Stomach (tissue), 9 donors: ENCODE results near the gene CNTNAP5. TPM values are rescaled to one million over a fixed set of nuclear protein-coding genes. Genes with fewer than 3 reads are reported as not detected.

ENCODE experiments used
- DNase-seq, 2 donors: peaks; one replicate each; pipeline versions ENCODE4 v3.0.0 to v3.0.0-alpha.2; 2013 to 2019
- H3K27ac ChIP-seq, 5 donors: fragments of 200-600 bp in 4 of 5; sonication (generic) in 4 of 5; one replicate each; pipeline ENCODE4 v1.5.1; 2013 to 2019; ENCODE audit warnings: mild to moderate bottlenecking in 1 of 5, moderate library complexity in 1 of 5
- H3K27me3 ChIP-seq, 3 donors: fragments of 200-600 bp; sonication (generic); one replicate each; pipeline ENCODE4 v1.5.1; 2017 to 2019; ENCODE audit warnings: mixed run types in 1 of 3
- H3K36me3 ChIP-seq, 4 donors: fragments of 200-600 bp; sonication (generic); 1 replicate in 3 of 4; 2 replicates in 1 of 4; pipeline ENCODE4 v1.5.1; 2016 to 2019
- H3K4me1 ChIP-seq, 4 donors: fragments of 200-600 bp; sonication (generic); one replicate each; pipeline ENCODE4 v1.5.1; 2016 to 2019
- H3K4me3 ChIP-seq, 4 donors: fragments of 200-600 bp; sonication (generic) in 3 of 4; one replicate each; pipeline ENCODE4 v1.5.1; 2016 to 2019; ENCODE audit warnings: mild to moderate bottlenecking in 1 of 4
- H3K9me3 ChIP-seq, 4 donors: fragments of 200-600 bp; sonication (generic); one replicate each; pipeline ENCODE4 v1.5.1; 2016 to 2019
- EP300 ChIP-seq: sonication (generic); formaldehyde crosslinking; IDR thresholded peaks from one replicate; pipeline ENCODE4 v1.6.1; 2017; ENCODE audit warnings: antibody characterized with exemption
- POLR2A ChIP-seq, 4 donors: fragments of 450-650 bp; IDR thresholded peaks; one replicate each; pipeline ENCODE4 v1.6.1; 2016; ENCODE audit warnings: antibody characterized with exemption in 4 of 4, control low read depth in 2 of 4, mild to moderate bottlenecking in 1 of 4, moderate library complexity in 1 of 4
- POLR2AphosphoS5 ChIP-seq, 3 donors: sonication (generic); formaldehyde crosslinking; IDR thresholded peaks; one replicate each; pipeline ENCODE4 v1.6.1; 2016; ENCODE audit warnings: antibody characterized with exemption in 3 of 3
- WGBS, 5 donors: extraction: QIAGEN DNeasy Blood & Tissue Kit in 3 of 5; methylation state at CpG; one replicate each; pipeline versions ENCODE4 v1.1.5 to v1.1.7; 2013 to 2018; 5-methylcytosine and 5-hydroxymethylcytosine counted together
- intact Hi-C: fragments of 100-400 bp; cut with DNase I; formaldehyde crosslinking; loops from one replicate; pipeline ENCODE4 v1.15.1; 2023; ENCODE audit warnings: low total_unique reads
- polyA plus RNA-seq, 3 donors: library from polyadenylated mRNA; stranded (reverse); fragments of 200-250 nt; gene quantifications; one replicate each; pipeline ENCODE4 v1.2.3, GENCODE V29; 2013
- total RNA-seq, 5 donors: library from RNA; depleted of rRNA; stranded (reverse); fragments of >200 nt; gene quantifications; one replicate each; pipeline versions ENCODE4 v1.1.0 to v1.2.3, GENCODE V29; 2014 to 2016
- TF ChIP-seq, protein P1 (sequence below), 7 experiments: fragments of 450-650 bp in 4 of 7; fragments of 200-600 bp in 3 of 7; sonication (generic) in 3 of 7; IDR thresholded peaks; one replicate each; pipeline ENCODE4 v1.5.1; 2016 to 2019; ENCODE audit warnings: antibody characterized with exemption in 7 of 7, control low read depth in 2 of 7, mild to moderate bottlenecking in 1 of 7
- donor health status: healthy with polysubstance abuse.
- donor health status: Bipolar disorder and iron deficiency.
- donor health status: healthy.

CNTNAP5 gene
- total and polyA plus RNA-seq, 8 donors, result 1.3 TPM; not detected in 7

DNA sequence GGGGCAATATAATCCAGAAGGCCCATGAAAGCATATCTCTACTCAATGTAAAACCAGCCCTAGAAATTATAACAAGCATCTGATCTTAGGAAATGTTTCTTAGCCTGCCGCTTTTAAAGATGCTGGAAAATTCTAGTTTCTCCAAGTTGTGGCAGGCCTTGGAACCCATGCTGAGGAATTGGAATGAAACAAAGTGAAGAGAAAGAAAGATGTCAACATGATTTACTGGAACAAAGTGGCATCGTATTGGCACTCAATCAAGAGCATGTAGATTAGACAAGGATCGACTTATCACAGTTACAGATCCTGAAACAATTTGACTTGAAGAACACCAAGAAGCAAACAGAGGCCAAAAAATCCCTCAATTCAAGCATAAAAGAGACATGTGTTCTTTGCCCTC, 28.7 kb downstream of the CNTNAP5 start:
- no peak overlapping the region for H3K4me3 ChIP-seq
- no peaks in the 10 kb centered on the region for H3K36me3 ChIP-seq
- WGBS, 5 donors, result 73 to 84% (median 76%) methylated on average over 3 of the region's 3 CpGs
- no peaks in the 10 kb centered on the region for H3K27me3 ChIP-seq
- H3K27ac ChIP-seq, result no peak overlapping the region
- DNase-seq, result no peak
- intact Hi-C loops, result no loop called here
- H3K4me1 ChIP-seq, result no peaks in the 10 kb centered on the region
- TF ChIP-seq POLR2AphosphoS5 (IDR thresholded peaks at IDR 0.05), result no peak
- no peak for TF ChIP-seq POLR2A (IDR thresholded peaks at IDR 0.05)
- TF ChIP-seq, protein P1, sequence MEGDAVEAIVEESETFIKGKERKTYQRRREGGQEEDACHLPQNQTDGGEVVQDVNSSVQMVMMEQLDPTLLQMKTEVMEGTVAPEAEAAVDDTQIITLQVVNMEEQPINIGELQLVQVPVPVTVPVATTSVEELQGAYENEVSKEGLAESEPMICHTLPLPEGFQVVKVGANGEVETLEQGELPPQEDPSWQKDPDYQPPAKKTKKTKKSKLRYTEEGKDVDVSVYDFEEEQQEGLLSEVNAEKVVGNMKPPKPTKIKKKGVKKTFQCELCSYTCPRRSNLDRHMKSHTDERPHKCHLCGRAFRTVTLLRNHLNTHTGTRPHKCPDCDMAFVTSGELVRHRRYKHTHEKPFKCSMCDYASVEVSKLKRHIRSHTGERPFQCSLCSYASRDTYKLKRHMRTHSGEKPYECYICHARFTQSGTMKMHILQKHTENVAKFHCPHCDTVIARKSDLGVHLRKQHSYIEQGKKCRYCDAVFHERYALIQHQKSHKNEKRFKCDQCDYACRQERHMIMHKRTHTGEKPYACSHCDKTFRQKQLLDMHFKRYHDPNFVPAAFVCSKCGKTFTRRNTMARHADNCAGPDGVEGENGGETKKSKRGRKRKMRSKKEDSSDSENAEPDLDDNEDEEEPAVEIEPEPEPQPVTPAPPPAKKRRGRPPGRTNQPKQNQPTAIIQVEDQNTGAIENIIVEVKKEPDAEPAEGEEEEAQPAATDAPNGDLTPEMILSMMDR (IDR thresholded peaks at IDR 0.05), result no peak
- no peak for TF ChIP-seq EP300
- H3K9me3 ChIP-seq, result no peaks in the 10 kb centered on the region

DNA sequence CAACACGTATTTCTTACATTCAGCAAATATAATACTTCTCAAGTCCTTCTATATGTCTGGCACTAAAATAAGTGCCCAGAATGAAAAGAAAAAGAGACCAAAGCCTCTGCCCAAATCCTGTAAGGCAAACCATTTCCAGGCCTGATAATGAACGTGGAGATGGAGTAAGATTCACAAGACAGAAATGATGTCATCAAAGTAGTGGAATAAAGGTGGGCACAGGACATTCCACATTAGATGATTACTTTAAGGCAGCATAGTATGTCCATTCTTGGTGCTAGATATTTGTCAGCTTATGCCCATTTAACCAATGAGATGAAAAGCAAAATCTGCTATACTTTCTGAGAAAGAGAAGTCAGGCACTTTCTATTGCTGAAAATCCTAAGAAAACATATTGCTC, 38.5 kb downstream of the CNTNAP5 start:
- Histone ChIP-seq H3K9me3 (no peaks in the 10 kb centered on the region), H3K4me1 (no peaks in the 10 kb centered on the region), H3K36me3 (no peaks in the 10 kb centered on the region), H3K4me3 (no peak overlapping the region), H3K27me3 (no peaks in the 10 kb centered on the region), H3K27ac (no peak overlapping the region)
- 77 to 86% (median 80%) methylated on average over 2 of the region's 2 CpGs for WGBS, 5 donors
- DNase-seq, result no peak
- TF ChIP-seq POLR2AphosphoS5 (IDR thresholded peaks at IDR 0.05), result no peak
- TF ChIP-seq POLR2A (IDR thresholded peaks at IDR 0.05), result no peak
- no peak for TF ChIP-seq EP300
- TF ChIP-seq, protein P1 (IDR thresholded peaks at IDR 0.05), result no peak
- intact Hi-C loops, result no loop called here

DNA sequence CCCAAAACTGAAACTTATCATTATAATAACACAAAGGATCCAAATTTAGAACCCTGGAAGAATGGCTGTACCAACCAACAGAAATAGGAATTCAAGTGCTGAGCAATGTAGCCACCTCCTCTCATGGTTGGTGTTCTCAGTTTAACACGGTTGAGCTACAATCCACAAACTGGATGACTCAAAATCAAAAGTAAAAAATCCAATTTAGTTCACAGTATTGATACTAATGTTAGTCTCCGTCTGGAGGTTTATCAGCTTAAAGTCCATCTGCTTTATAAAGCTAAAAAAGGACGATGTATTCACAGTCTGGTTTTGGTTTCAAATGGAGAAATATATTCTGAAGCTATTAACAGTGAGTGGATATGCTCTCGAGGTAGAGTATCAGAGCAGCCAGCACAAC, 40.5 kb downstream of the CNTNAP5 start:
- H3K9me3 ChIP-seq, result no peaks in the 10 kb centered on the region
- no peak for TF ChIP-seq POLR2A (IDR thresholded peaks at IDR 0.05)
- TF ChIP-seq, protein P1 (IDR thresholded peaks at IDR 0.05), result no peak
- no peak for TF ChIP-seq EP300
- TF ChIP-seq POLR2AphosphoS5 (IDR thresholded peaks at IDR 0.05), result no peak
- no peak overlapping the region for H3K4me3 ChIP-seq
- no peak overlapping the region for H3K27ac ChIP-seq
- no peaks in the 10 kb centered on the region for H3K27me3 ChIP-seq
- no peaks in the 10 kb centered on the region for H3K36me3 ChIP-seq
- no peaks in the 10 kb centered on the region for H3K4me1 ChIP-seq
- 68 to 83% (median 75%) methylated on average over 4 of the region's 4 CpGs for WGBS, 5 donors
- no peak for DNase-seq
- intact Hi-C loops, result no loop called here

DNA sequence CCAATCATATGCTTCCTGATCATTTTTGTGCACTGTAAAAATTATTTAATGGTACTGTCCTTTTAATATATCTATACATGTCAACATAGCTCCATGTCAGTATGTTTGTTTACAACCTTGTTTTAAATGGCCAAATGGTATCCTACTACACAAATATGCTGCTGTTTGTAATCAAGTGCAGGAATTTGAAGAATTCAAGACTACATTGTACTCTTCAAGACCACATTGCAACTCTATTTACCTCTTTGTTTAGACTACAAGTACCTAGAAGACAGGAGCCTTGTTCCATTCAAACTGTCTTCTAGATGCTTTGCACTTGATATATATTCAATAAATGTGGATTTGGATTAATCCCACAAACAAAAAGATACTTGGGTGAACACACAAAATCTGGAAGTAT, 41.7 kb downstream of the CNTNAP5 start:
- DNase-seq, result no peak
- intact Hi-C loops, result no loop called here
- Histone ChIP-seq H3K27me3 (no peaks in the 10 kb centered on the region), H3K9me3 (no peaks in the 10 kb centered on the region), H3K27ac (no peak overlapping the region), H3K36me3 (no peaks in the 10 kb centered on the region), H3K4me3 (no peak overlapping the region), H3K4me1 (no peaks in the 10 kb centered on the region)
- TF ChIP-seq POLR2A (IDR thresholded peaks at IDR 0.05) (no peak), EP300 (no peak), POLR2AphosphoS5 (IDR thresholded peaks at IDR 0.05) (no peak)
- TF ChIP-seq, protein P1 (IDR thresholded peaks at IDR 0.05), result no peak
